ENCODE results near the gene ECE2.
A peak's percentile ranks its signal among the peaks of the same experiment; 100 is the strongest.

GRCh38 chr3:184229394-184230080 lies 46.3 kb upstream of the ECE2 start, which contains the start of gene VWA5B2:
- TF ChIP-seq, protein P1, sequence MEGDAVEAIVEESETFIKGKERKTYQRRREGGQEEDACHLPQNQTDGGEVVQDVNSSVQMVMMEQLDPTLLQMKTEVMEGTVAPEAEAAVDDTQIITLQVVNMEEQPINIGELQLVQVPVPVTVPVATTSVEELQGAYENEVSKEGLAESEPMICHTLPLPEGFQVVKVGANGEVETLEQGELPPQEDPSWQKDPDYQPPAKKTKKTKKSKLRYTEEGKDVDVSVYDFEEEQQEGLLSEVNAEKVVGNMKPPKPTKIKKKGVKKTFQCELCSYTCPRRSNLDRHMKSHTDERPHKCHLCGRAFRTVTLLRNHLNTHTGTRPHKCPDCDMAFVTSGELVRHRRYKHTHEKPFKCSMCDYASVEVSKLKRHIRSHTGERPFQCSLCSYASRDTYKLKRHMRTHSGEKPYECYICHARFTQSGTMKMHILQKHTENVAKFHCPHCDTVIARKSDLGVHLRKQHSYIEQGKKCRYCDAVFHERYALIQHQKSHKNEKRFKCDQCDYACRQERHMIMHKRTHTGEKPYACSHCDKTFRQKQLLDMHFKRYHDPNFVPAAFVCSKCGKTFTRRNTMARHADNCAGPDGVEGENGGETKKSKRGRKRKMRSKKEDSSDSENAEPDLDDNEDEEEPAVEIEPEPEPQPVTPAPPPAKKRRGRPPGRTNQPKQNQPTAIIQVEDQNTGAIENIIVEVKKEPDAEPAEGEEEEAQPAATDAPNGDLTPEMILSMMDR (IDR thresholded peaks at IDR 0.05), result peak in 8 of 12 donors; percentile 8 to 38 (median 17)
- no peak for TF ChIP-seq POLR2A (IDR thresholded peaks at IDR 0.05)

Data from heart left ventricle (tissue), 13 donors.